ENCODE results near the gene RBMS1. TPM values are rescaled to one million over a fixed set of nuclear protein-coding genes. Genes with fewer than 3 reads are reported as not detected.

The RBMS1 gene
- total and polyA plus RNA-seq, 2 of the 13 experiments (the other 11 are each of a cell fraction or from before 2014, with no cell fraction given) = 55.5 to 110 TPM

DNA sequence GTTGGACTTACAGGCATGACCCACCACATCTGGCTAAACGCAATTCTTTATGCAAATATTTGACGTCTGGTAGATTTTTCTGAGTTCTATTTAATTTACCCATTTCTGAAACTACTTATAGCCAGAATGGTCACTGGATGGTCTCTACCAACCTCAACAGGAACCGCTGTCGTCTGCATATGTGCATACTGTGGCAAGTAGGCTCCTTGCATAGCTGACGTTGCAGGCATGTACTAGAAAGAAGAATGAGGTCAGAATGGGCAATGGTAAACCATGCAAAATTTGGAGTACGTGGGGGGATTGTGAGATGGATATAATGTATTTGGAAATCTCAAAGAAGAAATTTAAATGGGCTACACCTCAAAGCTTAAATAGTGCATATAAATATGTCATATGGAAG is 216.5 kb downstream of the RBMS1 start (continued):
- no peak for TF ChIP-seq FUBP1 (CRISPR knock-in tag; IDR thresholded peaks at IDR 0.05; ENCODE audit: borderline replicate concordance)
- TF ChIP-seq ZNF143 (CRISPR knock-in tag; IDR thresholded peaks at IDR 0.05) = no peak
- TF ChIP-seq FOXP1 (IDR thresholded peaks at IDR 0.05) = no peak
- TF ChIP-seq FOXP1 (CRISPR knock-in tag; IDR thresholded peaks at IDR 0.05) = no peak
- no peak for TF ChIP-seq XBP1 (CRISPR knock-in tag; IDR thresholded peaks at IDR 0.05)
- TF ChIP-seq HNRNPH1 (optimal IDR thresholded peaks at IDR 0.05; ENCODE audit: low read depth, low read length) = no peak
- TF ChIP-seq, protein P1, sequence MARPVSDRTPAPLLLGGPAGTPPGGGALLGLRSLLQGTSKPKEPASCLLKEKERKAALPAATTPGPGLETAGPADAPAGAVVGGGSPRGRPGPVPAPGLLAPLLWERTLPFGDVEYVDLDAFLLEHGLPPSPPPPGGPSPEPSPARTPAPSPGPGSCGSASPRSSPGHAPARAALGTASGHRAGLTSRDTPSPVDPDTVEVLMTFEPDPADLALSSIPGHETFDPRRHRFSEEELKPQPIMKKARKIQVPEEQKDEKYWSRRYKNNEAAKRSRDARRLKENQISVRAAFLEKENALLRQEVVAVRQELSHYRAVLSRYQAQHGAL (CRISPR knock-in tag; IDR thresholded peaks at IDR 0.05; ENCODE audit: not compliant biosample characterization) = no peak
- TF ChIP-seq ZZZ3 (CRISPR knock-in tag; IDR thresholded peaks at IDR 0.05; ENCODE audit: borderline replicate concordance) = no peak
- TF ChIP-seq EEA1 (CRISPR knock-in tag; IDR thresholded peaks at IDR 0.05; ENCODE audit: borderline replicate concordance) = no peak
- no peak for TF ChIP-seq ZNF512 (CRISPR knock-in tag; IDR thresholded peaks at IDR 0.05)

GRCh38 chr2:160275656-160276055 is 218.0 kb downstream of the RBMS1 start:
- H2AFZ ChIP-seq (ENCODE audit: low read length) = no peak overlapping the region
- TF ChIP-seq KAT7 (CRISPR knock-in tag; IDR thresholded peaks at IDR 0.05; ENCODE audit: borderline replicate concordance) (no peak), PRPF4 (IDR thresholded peaks at IDR 0.05; ENCODE audit: low read depth, low read length, poor library complexity, severe bottlenecking) (no peak), NCOA5 (CRISPR knock-in tag; IDR thresholded peaks at IDR 0.05) (no peak), ZNF749 (CRISPR knock-in tag; IDR thresholded peaks at IDR 0.05; ENCODE audit: borderline replicate concordance) (no peak), NFKB2 (CRISPR knock-in tag; IDR thresholded peaks at IDR 0.05; ENCODE audit: borderline replicate concordance) (no peak), GTF2F1 (IDR thresholded peaks at IDR 0.05; ENCODE audit: low read length) (no peak), ESRRA (CRISPR knock-in tag; IDR thresholded peaks at IDR 0.05; ENCODE audit: low read depth) (no peak), TCF7L2 (IDR thresholded peaks at IDR 0.05; ENCODE audit: low read depth, low read length) (no peak)

More at GRCh38 chr2:160275656-160276055, 218.0 kb downstream of the RBMS1 start:
- Histone ChIP-seq H3K4me1 (ENCODE audit: insufficient read depth, low read length) (no peaks in the 10 kb centered on the region), H3K27me3 (ENCODE audit: control insufficient read depth in 1 of 2, insufficient read depth in 2 of 2, low read length in 2 of 2) (no peaks in the 10 kb centered on the region), H3K36me3 (replicated peaks in 1 of 2; ENCODE audit: control insufficient read depth in 1 of 2, insufficient read depth in 2 of 2, low read length in 2 of 2) (peaks cover 16 to 48% of the 10 kb centered on the region in 2 experiments), H3K9ac (ENCODE audit: insufficient read depth, low read depth, low read length) (no peak overlapping the region), H3K79me2 (ENCODE audit: insufficient read depth, low read length) (no peaks in the 10 kb centered on the region), H3K4me3 (replicated peaks in 1 of 3; ENCODE audit: insufficient read depth in 1 of 3, low read depth in 2 of 3, low read length in 3 of 3) (no peak overlapping the region), H3K27ac (ENCODE audit: extremely low read length, insufficient read depth, low read length) (no peak overlapping the region), H3K4me2 (ENCODE audit: low read depth, low read length) (no peak overlapping the region), H4K20me1 (ENCODE audit: insufficient read depth, low read length) (no peaks in the 10 kb centered on the region), H3K9me3 (ENCODE audit: low read length) (no peaks in the 10 kb centered on the region)
- intact Hi-C loops (cut with micrococcal nuclease; ENCODE audit: unreplicated experiment) (no loop called here), in situ Hi-C loops (cut with HindIII; ENCODE audit: extremely low pct_ligation_motif_present, low pct_unique_long_range_greater_than_20kb) (no loop called here)
- no peak for DNase-seq (ENCODE audit: low spot score)
- BruUV-seq (replicated peaks) = no TSS peak
- ATAC-seq = no peak
- CTCF ChIA-PET (ENCODE audit: low intra/inter-chr PET ratio, low total read pairs) = no interaction called here
- no peak for FAIRE-seq
- WGBS (ENCODE audit: low lambda C conversion rate) = 90% methylated on average over 3 of the region's 3 CpGs
- POLR2A ChIA-PET = no interaction called here

All from HepG2 (cell line).